ENCODE results near the gene SGSM1. TPM values are rescaled to one million over a fixed set of nuclear protein-coding genes. Genes with fewer than 3 reads are reported as not detected.

SGSM1 gene
- total RNA-seq, 4 donors from 2014 or later, result 1.4 to 3.3 (median 2.1) TPM

DNA sequence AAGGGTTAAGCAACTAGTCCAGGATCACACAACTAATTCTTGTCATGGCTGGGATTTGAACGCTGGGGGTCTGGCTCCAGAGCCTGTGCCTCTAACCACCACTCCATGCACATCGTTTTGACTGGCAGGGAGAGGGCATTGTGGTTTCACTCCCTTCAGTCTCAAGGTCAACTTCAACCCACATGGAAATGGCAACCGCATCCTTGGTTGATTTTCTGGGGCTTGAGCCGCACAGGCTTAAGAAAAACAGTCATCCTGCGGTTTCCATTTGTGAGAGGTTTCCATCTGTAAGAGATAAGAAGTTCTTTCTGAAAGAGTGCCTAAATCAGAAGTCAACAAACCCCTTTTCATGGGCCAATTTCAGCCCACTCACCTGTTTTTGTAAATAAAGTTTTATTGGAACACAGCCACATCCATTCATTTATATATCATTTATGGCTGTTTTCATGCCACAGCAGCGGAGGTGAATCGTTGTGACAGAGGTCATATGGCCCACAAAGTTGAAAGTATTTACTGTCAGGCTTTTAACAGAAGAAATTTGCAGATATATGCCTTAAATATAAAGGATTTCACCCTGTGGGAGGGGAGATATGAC, 65.7 kb downstream of the SGSM1 start:
- Histone ChIP-seq H3K36me3 (no peaks in the 10 kb centered on the region), H3K4me1 (no peaks in the 10 kb centered on the region), H3K4me3 (no peak overlapping the region), H3K27me3 (no peaks in the 10 kb centered on the region), H3K9me3 (no peaks in the 10 kb centered on the region), H3K27ac (no peak overlapping the region)
- DNase-seq, result no peak
- TF ChIP-seq POLR2A (IDR thresholded peaks at IDR 0.05), result no peak

DNA sequence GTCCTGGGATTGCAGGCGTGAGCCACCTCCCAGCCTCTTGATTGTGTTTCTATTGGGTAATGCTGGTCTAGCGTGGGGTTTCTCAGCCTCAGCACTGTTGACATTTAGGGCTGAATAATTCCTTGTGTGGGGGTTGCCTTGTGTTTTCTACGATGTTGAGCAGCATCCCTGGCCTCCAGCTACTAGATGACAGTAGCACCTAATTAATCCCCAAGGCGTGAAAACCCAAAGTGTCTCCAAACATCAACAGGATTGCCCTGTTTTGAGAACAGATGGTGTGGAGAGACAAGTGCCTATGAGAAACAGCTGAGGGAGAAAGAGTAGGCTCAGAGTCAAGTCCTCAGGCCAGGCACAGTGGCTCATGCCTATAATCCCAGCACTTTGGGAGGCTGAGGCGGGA, 67.2 kb downstream of the SGSM1 start:
- no peak for DNase-seq
- no peak overlapping the region for H3K4me3 ChIP-seq
- H3K9me3 ChIP-seq, result no peaks in the 10 kb centered on the region
- no peaks in the 10 kb centered on the region for H3K36me3 ChIP-seq
- no peaks in the 10 kb centered on the region for H3K27me3 ChIP-seq
- H3K4me1 ChIP-seq, result no peaks in the 10 kb centered on the region
- TF ChIP-seq, protein P1, sequence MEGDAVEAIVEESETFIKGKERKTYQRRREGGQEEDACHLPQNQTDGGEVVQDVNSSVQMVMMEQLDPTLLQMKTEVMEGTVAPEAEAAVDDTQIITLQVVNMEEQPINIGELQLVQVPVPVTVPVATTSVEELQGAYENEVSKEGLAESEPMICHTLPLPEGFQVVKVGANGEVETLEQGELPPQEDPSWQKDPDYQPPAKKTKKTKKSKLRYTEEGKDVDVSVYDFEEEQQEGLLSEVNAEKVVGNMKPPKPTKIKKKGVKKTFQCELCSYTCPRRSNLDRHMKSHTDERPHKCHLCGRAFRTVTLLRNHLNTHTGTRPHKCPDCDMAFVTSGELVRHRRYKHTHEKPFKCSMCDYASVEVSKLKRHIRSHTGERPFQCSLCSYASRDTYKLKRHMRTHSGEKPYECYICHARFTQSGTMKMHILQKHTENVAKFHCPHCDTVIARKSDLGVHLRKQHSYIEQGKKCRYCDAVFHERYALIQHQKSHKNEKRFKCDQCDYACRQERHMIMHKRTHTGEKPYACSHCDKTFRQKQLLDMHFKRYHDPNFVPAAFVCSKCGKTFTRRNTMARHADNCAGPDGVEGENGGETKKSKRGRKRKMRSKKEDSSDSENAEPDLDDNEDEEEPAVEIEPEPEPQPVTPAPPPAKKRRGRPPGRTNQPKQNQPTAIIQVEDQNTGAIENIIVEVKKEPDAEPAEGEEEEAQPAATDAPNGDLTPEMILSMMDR (IDR thresholded peaks at IDR 0.05), result no peak
- no peak for TF ChIP-seq POLR2A (IDR thresholded peaks at IDR 0.05)
- no peak overlapping the region for H3K27ac ChIP-seq

DNA sequence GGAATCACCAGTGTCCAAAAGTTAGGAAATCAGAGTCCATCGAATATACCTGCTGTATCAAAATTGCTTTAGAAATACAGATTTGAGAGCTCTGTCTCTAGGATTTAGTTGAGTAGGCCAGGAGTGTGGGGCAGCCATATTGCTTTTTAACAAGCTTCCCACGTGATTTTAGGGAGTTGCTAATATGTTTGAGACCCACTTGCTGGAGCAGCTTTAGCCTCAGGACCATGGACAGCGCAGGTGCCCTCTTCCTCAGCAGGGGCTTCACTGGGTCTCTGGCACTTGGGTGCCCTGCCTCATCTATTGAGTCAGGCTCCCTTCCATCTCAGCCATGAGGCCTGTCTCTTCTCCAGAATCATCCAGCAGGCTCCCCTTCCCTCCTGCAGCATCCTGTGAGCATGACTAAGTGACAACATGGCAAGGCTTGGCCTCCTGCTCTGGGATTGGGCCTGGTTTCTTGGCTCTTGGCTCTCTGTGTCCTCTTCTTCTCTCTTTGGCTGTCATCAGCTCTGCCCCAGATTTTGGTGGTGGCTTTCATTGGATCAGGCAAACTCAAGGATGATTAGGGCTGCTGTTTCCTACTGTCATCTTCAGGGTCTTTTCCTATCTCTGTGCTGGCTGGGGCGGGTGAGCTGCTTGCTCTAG, 70.0 kb downstream of the SGSM1 start:
- Histone ChIP-seq H3K4me3 (no peak overlapping the region), H3K27ac (no peak overlapping the region), H3K27me3 (no peaks in the 10 kb centered on the region), H3K9me3 (no peaks in the 10 kb centered on the region), H3K36me3 (no peaks in the 10 kb centered on the region), H3K4me1 (no peaks in the 10 kb centered on the region)
- DNase-seq, result no peak
- TF ChIP-seq POLR2A (IDR thresholded peaks at IDR 0.05), result no peak
- TF ChIP-seq, protein P1 (IDR thresholded peaks at IDR 0.05), result no peak

DNA sequence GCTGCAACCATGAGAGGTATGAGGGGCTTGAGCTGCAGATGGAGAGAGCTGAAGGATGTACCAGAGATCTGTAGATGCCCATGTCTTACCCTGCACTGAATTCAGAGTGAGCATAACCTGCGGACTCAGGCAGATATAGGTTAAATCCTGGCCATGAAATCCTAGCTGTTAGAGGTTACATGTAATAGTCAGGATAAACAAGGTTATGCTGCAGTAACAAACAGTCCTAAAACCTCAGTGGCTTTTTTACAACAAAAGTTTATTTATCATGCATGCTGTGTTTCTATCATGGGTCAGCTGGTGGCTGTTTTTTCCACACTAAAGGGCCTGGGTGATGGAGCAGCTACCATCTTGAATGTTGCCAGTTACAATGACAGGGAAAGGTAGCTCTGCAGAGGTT, 70.7 kb downstream of the SGSM1 start:
- no peak for DNase-seq

DNA sequence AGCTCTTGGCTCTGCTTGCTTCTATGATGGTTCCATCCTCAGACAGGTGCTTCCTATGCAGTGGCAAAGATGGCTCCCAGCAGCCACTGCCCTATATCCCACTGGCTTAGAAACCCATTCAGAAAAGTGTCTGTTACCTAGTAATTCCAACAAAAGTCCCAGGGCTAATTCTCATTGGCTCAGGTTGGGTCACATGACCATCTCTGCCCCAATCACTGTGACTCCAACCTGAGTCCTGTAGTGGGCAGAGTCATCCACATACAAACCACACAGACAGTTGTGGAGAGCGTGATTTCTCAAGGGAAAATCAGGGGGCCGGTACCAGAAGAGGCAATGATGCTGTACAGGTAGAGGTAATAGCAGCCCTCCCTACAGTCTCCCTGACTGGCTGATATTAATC, 73.0 kb downstream of the SGSM1 start:
- Histone ChIP-seq H3K27me3 (no peaks in the 10 kb centered on the region), H3K36me3 (no peaks in the 10 kb centered on the region), H3K4me1 (no peaks in the 10 kb centered on the region), H3K4me3 (no peak overlapping the region), H3K27ac (no peak overlapping the region), H3K9me3 (no peaks in the 10 kb centered on the region)
- no peak for DNase-seq
- no peak for TF ChIP-seq POLR2A (IDR thresholded peaks at IDR 0.05)
- TF ChIP-seq, protein P1 (IDR thresholded peaks at IDR 0.05), result no peak

More for the DNA sequence above, 70.7 kb downstream of the SGSM1 start:
- no peaks in the 10 kb centered on the region for H3K27me3 ChIP-seq
- H3K27ac ChIP-seq, result no peak overlapping the region
- no peaks in the 10 kb centered on the region for H3K36me3 ChIP-seq
- H3K4me3 ChIP-seq, result no peak overlapping the region
- TF ChIP-seq POLR2A (IDR thresholded peaks at IDR 0.05), result no peak
- TF ChIP-seq, protein P1 (IDR thresholded peaks at IDR 0.05), result no peak
- no peaks in the 10 kb centered on the region for H3K9me3 ChIP-seq
- no peaks in the 10 kb centered on the region for H3K4me1 ChIP-seq

DNA sequence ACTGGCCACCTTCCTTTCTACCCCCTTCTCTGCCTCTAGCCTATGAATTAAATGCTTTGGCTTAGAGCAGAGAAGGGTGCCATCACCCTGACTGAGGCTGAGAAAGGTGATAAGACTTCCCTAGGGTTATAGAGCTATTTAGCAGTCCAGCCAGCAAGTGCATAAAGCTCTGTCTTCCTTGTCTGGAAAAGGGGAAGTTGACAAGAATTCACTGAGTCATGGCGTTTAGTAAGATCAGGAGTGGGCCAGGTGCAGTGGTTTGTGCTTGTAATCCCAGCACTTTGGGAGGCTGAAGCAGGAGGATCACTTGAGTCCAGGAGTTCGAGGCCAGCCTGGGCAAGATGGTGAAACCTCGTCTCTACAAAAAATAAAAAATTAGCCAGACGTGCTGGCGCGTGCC, 77.4 kb downstream of the SGSM1 start:
- TF ChIP-seq, protein P1 (IDR thresholded peaks at IDR 0.05), result no peak
- TF ChIP-seq POLR2A (IDR thresholded peaks at IDR 0.05), result no peak
- Histone ChIP-seq H3K36me3 (no peaks in the 10 kb centered on the region), H3K27me3 (no peaks in the 10 kb centered on the region), H3K4me3 (no peak overlapping the region), H3K9me3 (no peaks in the 10 kb centered on the region), H3K27ac (no peak overlapping the region), H3K4me1 (no peaks in the 10 kb centered on the region)
- no peak for DNase-seq
